Fibroblast of the aortic adventitia (primary cell): ENCODE data around the gene ZNF555. TPM values are rescaled to one million over a fixed set of nuclear protein-coding genes. Genes with fewer than 3 reads are reported as not detected.
A peak's percentile ranks its signal among the peaks of the same experiment; 100 is the strongest.
"Not testable (repeated sequence)": the region's sequence is repeated elsewhere in the genome, so short reads cannot be mapped to it uniquely, and the experiment has no call there.

Experiments
- DNase-seq: peaks from one replicate; pipeline ENCODE4 v3.0.0-alpha.2; 2010; ENCODE audit warnings: low read depth
- H3K4me3 ChIP-seq: 2 replicates; pipeline ENCODE4 v1.5.1; 2011; ENCODE audit warnings: low read depth, mild to moderate bottlenecking, control low read depth, low read length, moderate library complexity
- CTCF ChIP-seq: IDR thresholded peaks from 2 replicates; pipeline ENCODE4 v1.5.1; 2011; ENCODE audit warnings: mild to moderate bottlenecking, low read length, control low read depth, inconsistent platforms; ENCODE audit not compliant: insufficient read depth
- total RNA-seq: library from RNA; depleted of rRNA; stranded (reverse); fragments of >200 nt; gene quantifications from 2 replicates; pipeline ENCODE4 v1.2.3, GENCODE V29; 2012; ENCODE audit warnings: low replicate concordance

Gene ZNF555
- 5.9 and 7.0 TPM in 2 replicates for total RNA-seq

GRCh38 chr19:2840794-2841791 lies at the start of gene ZNF555:
Gene ZNF555 (plus strand): TSS chr19:2841475. CDS start chr19:2841573, 98 bp downstream.
- peak; percentile 99 for DNase-seq
- TF ChIP-seq CTCF = peak; percentile 34
- peak within 1 kb of the TSS; percentile 82 for H3K4me3 ChIP-seq

DNA sequence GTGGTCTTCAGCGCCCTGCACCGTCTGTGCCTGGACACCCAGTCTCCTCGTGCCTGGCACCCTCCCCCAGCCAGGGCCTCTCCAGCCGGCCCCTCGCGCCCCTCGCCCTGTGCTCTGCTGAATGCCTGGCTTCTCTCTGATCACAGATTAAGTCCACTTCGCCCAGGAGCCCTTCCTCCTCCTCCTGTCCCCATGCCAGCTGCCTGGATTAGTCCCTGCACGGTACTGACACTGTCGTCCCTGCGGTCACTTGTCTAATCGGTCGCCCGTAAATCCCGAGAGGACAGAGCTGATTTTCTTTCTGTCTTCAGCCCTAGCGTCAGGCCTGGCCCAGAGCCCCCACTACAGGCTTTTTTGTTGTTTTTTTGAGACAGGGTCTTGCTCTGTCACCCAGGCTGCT lies 49.4 kb upstream of the ZNF555 start:
- DNase-seq = no peak
- no peak overlapping the region for H3K4me3 ChIP-seq
- TF ChIP-seq CTCF = no peak

GRCh38 chr19:2792666-2793065 lies 48.6 kb upstream of the ZNF555 start:
- DNase-seq, H3K4me3 ChIP-seq: not testable (repeated sequence)

GRCh38 chr19:2793126-2793525 lies 48.1 kb upstream of the ZNF555 start:
- no peak overlapping the region for H3K4me3 ChIP-seq
- DNase-seq = no peak
- TF ChIP-seq CTCF = no peak

DNA sequence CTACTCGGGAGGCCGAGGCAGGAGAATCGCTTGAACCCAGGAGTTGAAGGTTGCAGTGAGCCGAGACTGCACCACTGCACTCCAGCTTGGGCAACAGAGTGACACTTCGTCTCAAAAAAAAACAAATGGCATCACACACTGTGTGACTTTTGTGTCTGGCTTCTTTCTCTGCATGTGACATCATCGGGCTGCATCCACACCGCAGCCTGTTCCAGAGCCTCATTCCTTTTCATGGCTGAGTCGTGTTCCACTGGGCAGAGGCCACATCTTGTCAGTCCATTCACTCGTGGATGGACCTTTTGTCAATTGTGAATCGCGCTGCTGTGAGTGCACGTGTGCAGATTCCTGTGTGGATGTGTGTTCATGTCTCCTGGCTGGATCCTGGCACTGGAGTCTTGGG lies 47.7 kb upstream of the ZNF555 start:
- no peak overlapping the region for H3K4me3 ChIP-seq
- DNase-seq = no peak
- no peak for TF ChIP-seq CTCF

DNA sequence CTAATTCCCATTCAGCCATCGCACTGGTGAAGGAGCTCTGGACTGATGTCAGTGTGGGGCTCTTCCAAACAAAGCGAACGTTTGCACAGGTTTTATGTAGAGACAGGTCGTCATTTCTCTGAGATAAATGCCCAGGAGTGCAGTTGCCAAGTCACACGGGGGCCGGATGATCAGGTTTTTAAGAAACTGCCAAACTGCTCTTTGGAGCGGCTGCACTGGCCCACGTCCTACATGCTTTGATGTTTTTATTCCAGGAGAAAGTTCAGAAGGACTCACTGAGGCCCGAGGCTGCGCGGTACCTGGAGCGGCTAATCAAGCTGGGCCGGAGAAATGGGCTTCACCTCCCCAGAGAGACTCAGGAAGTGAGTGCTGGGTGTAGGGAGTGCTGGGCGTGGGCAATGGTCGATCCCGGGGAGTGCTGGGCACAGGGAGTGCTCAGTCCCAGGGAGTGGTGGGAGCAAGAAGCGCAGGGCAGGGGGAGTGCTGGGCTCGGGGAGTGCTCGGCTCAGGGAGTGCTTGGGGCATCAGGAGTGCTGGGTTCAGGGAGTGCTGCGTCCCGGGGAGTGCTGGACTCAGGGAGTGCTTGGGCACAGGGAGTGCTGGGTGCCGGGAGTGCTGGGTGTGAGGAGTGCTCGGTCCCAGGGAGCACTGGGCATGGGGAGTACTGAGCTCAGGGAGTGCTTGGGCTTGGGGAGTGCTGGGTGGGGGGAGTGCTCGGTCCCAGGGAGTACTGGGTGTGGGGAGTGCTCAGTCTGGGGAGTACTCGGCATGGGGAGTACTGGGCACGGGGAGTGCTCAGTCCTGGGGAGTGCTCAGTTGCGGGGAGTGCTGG lies 45.2 kb upstream of the ZNF555 start:
- TF ChIP-seq CTCF = no peak
- no peak for DNase-seq
- no peak overlapping the region for H3K4me3 ChIP-seq

DNA sequence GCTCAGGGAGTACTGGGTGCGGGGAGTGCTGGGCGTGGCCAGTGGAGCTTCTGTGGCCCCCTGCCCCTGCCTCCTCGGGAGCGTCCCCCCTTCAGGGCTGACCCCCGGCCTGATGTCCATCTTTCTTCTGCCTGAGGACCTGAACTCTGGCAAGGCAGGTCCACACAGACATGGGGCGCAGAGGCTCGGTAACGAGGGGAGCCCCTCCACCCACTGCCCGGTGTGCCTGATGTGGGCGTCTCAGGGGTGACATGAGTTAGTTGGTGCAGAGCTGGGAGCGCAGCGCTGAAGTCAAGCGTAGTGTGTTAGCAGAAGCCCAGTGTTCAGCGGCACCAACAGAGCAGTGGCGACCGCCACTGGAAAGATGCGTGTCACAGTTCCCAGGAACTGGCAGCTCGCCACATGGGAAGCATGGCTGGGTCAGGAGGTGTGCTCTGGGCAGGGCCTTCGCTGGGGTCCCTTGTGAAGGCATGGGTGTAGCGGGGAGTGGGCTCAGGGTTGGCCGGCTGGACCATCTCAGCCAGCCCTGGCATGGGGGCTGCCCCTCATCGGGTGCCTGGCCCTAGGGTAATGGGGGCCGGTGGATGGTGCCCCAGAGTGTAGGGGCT lies 44.5 kb upstream of the ZNF555 start:
- DNase-seq = no peak
- TF ChIP-seq CTCF = no peak
- H3K4me3 ChIP-seq = no peak overlapping the region
